ENCODE results near the gene TMCO2.
A peak's percentile ranks its signal among the peaks of the same experiment; 100 is the strongest.

TMCO2 gene

DNA sequence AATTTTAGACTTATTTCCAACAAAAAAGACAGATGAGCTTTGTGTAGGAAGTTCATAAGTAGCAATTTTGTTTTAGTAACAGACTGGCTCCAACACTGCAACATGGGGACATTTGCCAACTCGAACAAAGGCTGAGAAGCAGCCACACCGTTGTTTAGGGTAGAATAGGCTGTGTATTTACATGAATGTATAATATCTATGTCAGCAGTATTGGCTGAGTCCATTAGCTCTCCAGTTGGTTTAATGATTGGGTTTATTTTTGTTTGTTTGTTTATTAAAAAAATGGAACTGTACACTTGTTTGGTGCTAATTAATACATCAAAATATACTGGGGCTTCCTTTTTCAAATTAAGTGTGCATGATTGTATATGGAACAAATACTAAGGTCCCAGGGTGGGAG is 7.3 kb upstream of the TMCO2 start:
- H3K4me3 ChIP-seq (replicated peaks; ENCODE audit: low read depth, low read length) = no peak overlapping the region
- peaks cover 4% of the 10 kb centered on the region for H3K36me3 ChIP-seq (ENCODE audit: control insufficient read depth, insufficient read depth, low read length)
- TF ChIP-seq, protein P1, sequence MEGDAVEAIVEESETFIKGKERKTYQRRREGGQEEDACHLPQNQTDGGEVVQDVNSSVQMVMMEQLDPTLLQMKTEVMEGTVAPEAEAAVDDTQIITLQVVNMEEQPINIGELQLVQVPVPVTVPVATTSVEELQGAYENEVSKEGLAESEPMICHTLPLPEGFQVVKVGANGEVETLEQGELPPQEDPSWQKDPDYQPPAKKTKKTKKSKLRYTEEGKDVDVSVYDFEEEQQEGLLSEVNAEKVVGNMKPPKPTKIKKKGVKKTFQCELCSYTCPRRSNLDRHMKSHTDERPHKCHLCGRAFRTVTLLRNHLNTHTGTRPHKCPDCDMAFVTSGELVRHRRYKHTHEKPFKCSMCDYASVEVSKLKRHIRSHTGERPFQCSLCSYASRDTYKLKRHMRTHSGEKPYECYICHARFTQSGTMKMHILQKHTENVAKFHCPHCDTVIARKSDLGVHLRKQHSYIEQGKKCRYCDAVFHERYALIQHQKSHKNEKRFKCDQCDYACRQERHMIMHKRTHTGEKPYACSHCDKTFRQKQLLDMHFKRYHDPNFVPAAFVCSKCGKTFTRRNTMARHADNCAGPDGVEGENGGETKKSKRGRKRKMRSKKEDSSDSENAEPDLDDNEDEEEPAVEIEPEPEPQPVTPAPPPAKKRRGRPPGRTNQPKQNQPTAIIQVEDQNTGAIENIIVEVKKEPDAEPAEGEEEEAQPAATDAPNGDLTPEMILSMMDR (IDR thresholded peaks at IDR 0.05; ENCODE audit: insufficient read depth, low read length, poor library complexity, severe bottlenecking) = no peak
- H3K27me3 ChIP-seq (replicated peaks; ENCODE audit: control insufficient read depth, insufficient read depth, low read length) = no peaks in the 10 kb centered on the region
- DNase-seq (ENCODE audit: extremely low read depth, insufficient read length) = no peak

DNA sequence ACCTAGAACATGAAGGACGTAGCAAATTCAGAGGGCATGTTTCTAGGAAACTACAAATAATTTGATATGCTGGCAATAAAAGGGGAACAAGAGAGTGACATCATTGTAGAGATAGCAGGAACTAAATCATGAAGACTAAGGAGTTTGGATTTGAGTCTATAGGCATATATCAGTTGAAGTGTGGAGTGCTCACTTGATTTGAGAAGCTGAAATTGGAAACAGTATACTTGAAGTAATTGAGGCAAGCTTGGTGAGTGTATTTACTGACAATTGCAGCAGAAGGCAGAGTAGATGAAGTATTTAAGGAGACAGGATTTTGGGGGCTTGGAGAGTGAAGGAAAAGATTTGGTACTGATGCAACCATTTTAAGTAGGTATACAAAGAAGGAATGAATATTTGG is 6.4 kb upstream of the TMCO2 start:
- DNase-seq (ENCODE audit: extremely low read depth, insufficient read length) = peak; percentile 33
- H3K27me3 ChIP-seq (replicated peaks; ENCODE audit: control insufficient read depth, insufficient read depth, low read length) = no peaks in the 10 kb centered on the region
- H3K36me3 ChIP-seq (ENCODE audit: control insufficient read depth, insufficient read depth, low read length) = peaks cover 4% of the 10 kb centered on the region; the same call in 1 of the 2 replicates
- no peak overlapping the region for H3K4me3 ChIP-seq (replicated peaks; ENCODE audit: low read depth, low read length)
- TF ChIP-seq, protein P1 (IDR thresholded peaks at IDR 0.05; ENCODE audit: insufficient read depth, low read length, poor library complexity, severe bottlenecking) = no peak

DNA sequence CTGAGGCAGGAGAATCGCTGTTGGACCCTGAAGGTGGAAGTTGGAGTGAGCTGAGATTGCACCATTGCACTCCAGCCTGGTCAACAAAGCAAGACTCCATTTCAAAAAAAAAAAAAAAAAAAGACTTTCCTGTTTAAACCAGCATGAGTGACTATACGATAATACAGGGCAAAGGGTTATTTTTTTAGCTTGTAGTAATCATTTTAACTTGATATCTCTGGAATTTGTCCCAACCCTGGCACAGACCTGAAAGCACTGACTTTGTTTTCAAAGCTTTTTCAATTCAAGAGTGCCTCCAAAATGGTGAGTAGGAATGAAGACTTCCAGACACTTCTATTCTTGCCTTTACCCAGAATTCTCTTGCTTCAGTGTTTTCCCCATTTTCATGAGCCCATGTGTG is 4.4 kb upstream of the TMCO2 start:
- DNase-seq (ENCODE audit: extremely low read depth, insufficient read length) = no peak
- TF ChIP-seq, protein P1 (IDR thresholded peaks at IDR 0.05; ENCODE audit: insufficient read depth, low read length, poor library complexity, severe bottlenecking) = no peak

DNA sequence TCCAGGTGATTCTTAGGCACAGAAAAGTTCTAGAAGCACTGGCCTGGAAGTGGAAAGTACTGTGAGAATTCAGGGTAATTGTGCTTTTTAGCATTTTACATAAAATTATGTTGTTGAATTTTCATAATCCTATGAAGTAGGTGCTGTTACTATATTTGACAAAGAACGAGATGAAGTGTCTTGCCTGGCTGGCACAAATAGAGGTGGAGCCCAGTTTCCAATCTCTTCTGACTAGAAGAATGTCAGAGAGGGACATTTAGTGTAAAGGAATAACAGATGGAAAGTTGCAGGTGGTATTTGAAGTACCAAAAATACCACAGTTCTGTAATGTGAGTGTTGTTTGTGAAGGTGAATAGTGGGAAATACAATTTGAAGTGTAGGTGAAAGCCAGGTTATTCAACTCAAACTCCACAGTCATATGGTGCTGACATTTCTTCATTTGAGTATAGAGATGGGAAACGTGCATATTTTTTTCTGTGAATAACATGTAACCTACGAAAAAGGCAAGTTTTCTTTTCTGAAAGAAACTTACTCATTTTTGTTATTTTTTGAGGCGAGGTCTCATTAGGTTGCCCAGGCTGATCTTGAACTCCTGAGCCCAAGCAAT is 3.5 kb upstream of the TMCO2 start:
- TF ChIP-seq, protein P1 (IDR thresholded peaks at IDR 0.05; ENCODE audit: insufficient read depth, low read length, poor library complexity, severe bottlenecking) = no peak
- DNase-seq (ENCODE audit: extremely low read depth, insufficient read length) = no peak
- H3K27me3 ChIP-seq (replicated peaks; ENCODE audit: control insufficient read depth, insufficient read depth, low read length) = no peaks in the 10 kb centered on the region
- no peak overlapping the region for H3K4me3 ChIP-seq (replicated peaks; ENCODE audit: low read depth, low read length)
- no peaks in the 10 kb centered on the region for H3K36me3 ChIP-seq (ENCODE audit: control insufficient read depth, insufficient read depth, low read length)

More for the DNA sequence above, 4.4 kb upstream of the TMCO2 start:
- Histone ChIP-seq H3K4me3 (replicated peaks; ENCODE audit: low read depth, low read length) (no peak overlapping the region), H3K36me3 (ENCODE audit: control insufficient read depth, insufficient read depth, low read length) (no peaks in the 10 kb centered on the region), H3K27me3 (replicated peaks; ENCODE audit: control insufficient read depth, insufficient read depth, low read length) (no peaks in the 10 kb centered on the region)

DNA sequence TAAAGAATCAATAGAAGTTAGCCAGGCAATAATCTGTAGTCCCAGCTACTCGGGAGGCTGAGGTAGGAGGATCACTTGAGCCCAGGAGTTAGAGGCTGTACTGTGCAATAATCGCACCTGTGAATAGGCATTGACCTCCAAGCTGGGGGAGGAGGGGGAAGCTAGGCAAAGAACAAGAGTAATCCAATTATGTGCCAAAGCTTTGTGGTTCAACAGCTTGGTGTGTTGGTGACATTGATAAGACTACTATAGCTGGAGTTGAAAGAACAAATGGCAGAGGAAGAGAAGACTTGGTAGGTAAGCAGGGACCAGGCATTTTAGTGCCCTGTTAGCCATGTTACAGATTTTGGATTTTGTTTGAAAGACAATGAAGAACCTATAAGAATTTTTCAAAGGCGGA is 2.1 kb upstream of the TMCO2 start:
- Histone ChIP-seq H3K4me3 (replicated peaks; ENCODE audit: low read depth, low read length) (no peak overlapping the region), H3K27me3 (replicated peaks; ENCODE audit: control insufficient read depth, insufficient read depth, low read length) (no peaks in the 10 kb centered on the region), H3K36me3 (ENCODE audit: control insufficient read depth, insufficient read depth, low read length) (no peaks in the 10 kb centered on the region)
- TF ChIP-seq, protein P1 (IDR thresholded peaks at IDR 0.05; ENCODE audit: insufficient read depth, low read length, poor library complexity, severe bottlenecking) = no peak
- DNase-seq (ENCODE audit: extremely low read depth, insufficient read length) = no peak

DNA sequence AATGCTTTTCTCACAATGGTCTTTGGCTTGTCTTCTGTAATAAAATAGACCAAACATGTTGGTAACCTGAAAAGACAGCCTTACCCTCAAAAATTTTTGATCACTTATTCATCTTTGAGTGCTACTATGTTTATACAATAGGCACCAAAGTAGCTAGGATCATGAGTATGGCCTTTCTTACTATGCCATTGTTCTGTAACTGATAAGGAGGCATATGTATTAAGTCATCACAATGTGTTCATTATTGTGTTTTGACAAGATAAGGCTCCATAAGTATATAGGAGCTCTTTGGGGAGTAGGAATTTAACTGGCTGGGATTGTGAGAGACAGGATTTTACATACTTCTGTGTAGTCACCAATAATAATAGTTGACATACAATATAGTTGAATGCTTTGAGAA is 675 bp downstream of the TMCO2 start:
- TF ChIP-seq, protein P1 (IDR thresholded peaks at IDR 0.05; ENCODE audit: insufficient read depth, low read length, poor library complexity, severe bottlenecking) = no peak
- Histone ChIP-seq H3K27me3 (replicated peaks; ENCODE audit: control insufficient read depth, insufficient read depth, low read length) (no peaks in the 10 kb centered on the region), H3K36me3 (ENCODE audit: control insufficient read depth, insufficient read depth, low read length) (no peaks in the 10 kb centered on the region), H3K4me3 (replicated peaks; ENCODE audit: low read depth, low read length) (no peak overlapping the region)
- no peak for DNase-seq (ENCODE audit: extremely low read depth, insufficient read length)
